IgD-negative memory B cell (primary cell): ENCODE data around the gene LONP1. TPM values are rescaled to one million over a fixed set of nuclear protein-coding genes. Genes with fewer than 3 reads are reported as not detected.
"Not testable (repeated sequence)": the region's sequence is repeated elsewhere in the genome, so short reads cannot be mapped to it uniquely, and the experiment has no call there.

Experiments
- H3K27ac Mint-ChIP-seq, 3 donors: one replicate each; pipeline ENCODE4 v1.8.0; 2020 to 2022; ENCODE audit warnings: mild to moderate bottlenecking in 3 of 3, mixed read lengths in 3 of 3, moderate library complexity in 1 of 3
- H3K27me3 Mint-ChIP-seq: one replicate; pipeline ENCODE4 v1.8.0; 2021; ENCODE audit warnings: mixed read lengths
- H3K36me3 Mint-ChIP-seq: one replicate; pipeline ENCODE4 v1.8.0; 2020; ENCODE audit warnings: mild to moderate bottlenecking, mixed read lengths
- H3K4me1 Mint-ChIP-seq, 3 donors: one replicate each; pipeline ENCODE4 v1.8.0; 2020 to 2022; ENCODE audit warnings: mixed read lengths in 3 of 3, mild to moderate bottlenecking in 1 of 3
- H3K4me3 Mint-ChIP-seq, 4 donors: one replicate each; pipeline ENCODE4 v1.8.0; 2020 to 2022; ENCODE audit warnings: mild to moderate bottlenecking in 4 of 4, mixed read lengths in 4 of 4, moderate library complexity in 3 of 4
- H3K9me3 Mint-ChIP-seq, 3 donors: one replicate each; pipeline ENCODE4 v1.8.0; 2020 to 2021; ENCODE audit warnings: mixed read lengths in 3 of 3, mild to moderate bottlenecking in 1 of 3
- polyA plus RNA-seq: library from polyadenylated mRNA; unstranded; fragments of 300-500 nt; fragmentation: Illumina TruSeq; gene quantifications from one replicate; pipeline ENCODE4 v1.2.3, GENCODE V29; 2021

The LONP1 gene, protein sequence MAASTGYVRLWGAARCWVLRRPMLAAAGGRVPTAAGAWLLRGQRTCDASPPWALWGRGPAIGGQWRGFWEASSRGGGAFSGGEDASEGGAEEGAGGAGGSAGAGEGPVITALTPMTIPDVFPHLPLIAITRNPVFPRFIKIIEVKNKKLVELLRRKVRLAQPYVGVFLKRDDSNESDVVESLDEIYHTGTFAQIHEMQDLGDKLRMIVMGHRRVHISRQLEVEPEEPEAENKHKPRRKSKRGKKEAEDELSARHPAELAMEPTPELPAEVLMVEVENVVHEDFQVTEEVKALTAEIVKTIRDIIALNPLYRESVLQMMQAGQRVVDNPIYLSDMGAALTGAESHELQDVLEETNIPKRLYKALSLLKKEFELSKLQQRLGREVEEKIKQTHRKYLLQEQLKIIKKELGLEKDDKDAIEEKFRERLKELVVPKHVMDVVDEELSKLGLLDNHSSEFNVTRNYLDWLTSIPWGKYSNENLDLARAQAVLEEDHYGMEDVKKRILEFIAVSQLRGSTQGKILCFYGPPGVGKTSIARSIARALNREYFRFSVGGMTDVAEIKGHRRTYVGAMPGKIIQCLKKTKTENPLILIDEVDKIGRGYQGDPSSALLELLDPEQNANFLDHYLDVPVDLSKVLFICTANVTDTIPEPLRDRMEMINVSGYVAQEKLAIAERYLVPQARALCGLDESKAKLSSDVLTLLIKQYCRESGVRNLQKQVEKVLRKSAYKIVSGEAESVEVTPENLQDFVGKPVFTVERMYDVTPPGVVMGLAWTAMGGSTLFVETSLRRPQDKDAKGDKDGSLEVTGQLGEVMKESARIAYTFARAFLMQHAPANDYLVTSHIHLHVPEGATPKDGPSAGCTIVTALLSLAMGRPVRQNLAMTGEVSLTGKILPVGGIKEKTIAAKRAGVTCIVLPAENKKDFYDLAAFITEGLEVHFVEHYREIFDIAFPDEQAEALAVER
- 38.5 TPM for polyA plus RNA-seq

- Mint-ChIP-seq H3K4me1 (peaks cover 13 to 17% (median 17%) of the 10 kb centered on the region in 3 donors), H3K27me3 (peaks cover 2% of the 10 kb centered on the region), H3K27ac (peak within 1 kb of the TSS; percentile 97 to 99 (median 98)), H3K4me3 (peak within 1 kb of the TSS; percentile 88 to 96 (median 96)), H3K9me3 (no peaks in the 10 kb centered on the region), H3K36me3 (no peaks in the 10 kb centered on the region)
Observed at GRCh38 chr19:5719961-5720790, at the start of gene LONP1, which contains the start of gene CATSPERD. TSS of gene LONP1 (minus strand) at chr19:5720146. CDS start at chr19:5720132, 14 bp downstream. TSS of gene CATSPERD (plus strand) at chr19:5720637. CDS start at chr19:5720738, 101 bp downstream.

GRCh38 chr19:5767949-5768348, 48.0 kb upstream of the LONP1 start:
- Mint-ChIP-seq H3K4me1 (peaks cover 0 to 2% (median 0%) of the 10 kb centered on the region in 3 donors), H3K36me3 (no peaks in the 10 kb centered on the region), H3K27ac (no peak overlapping the region), H3K4me3 (no peak overlapping the region), H3K9me3 (peaks cover 0 to 1% (median 0%) of the 10 kb centered on the region in 3 donors), H3K27me3 (no peaks in the 10 kb centered on the region)

- H3K27me3 Mint-ChIP-seq = peaks cover 4% of the 10 kb centered on the region
- no peak overlapping the region for H3K27ac Mint-ChIP-seq
- no peak overlapping the region for H3K4me3 Mint-ChIP-seq
- H3K4me1 Mint-ChIP-seq = peaks cover 0 to 2% (median 0%) of the 10 kb centered on the region in 3 donors
- peaks cover 0 to 3% (median 1%) of the 10 kb centered on the region in 3 donors for H3K9me3 Mint-ChIP-seq
- H3K36me3 Mint-ChIP-seq = no peaks in the 10 kb centered on the region
Observed at GRCh38 chr19:5765220-5765619, 45.3 kb upstream of the LONP1 start.

GRCh38 chr19:5762608-5763217, 42.8 kb upstream of the LONP1 start:
- Mint-ChIP-seq H3K36me3 (no peaks in the 10 kb centered on the region), H3K27me3 (peaks cover 7% of the 10 kb centered on the region), H3K27ac (no peak overlapping the region), H3K4me3 (no peak overlapping the region), H3K4me1 (no peaks in the 10 kb centered on the region), H3K9me3 (peaks cover 0 to 3% (median 1%) of the 10 kb centered on the region in 3 donors)

DNA sequence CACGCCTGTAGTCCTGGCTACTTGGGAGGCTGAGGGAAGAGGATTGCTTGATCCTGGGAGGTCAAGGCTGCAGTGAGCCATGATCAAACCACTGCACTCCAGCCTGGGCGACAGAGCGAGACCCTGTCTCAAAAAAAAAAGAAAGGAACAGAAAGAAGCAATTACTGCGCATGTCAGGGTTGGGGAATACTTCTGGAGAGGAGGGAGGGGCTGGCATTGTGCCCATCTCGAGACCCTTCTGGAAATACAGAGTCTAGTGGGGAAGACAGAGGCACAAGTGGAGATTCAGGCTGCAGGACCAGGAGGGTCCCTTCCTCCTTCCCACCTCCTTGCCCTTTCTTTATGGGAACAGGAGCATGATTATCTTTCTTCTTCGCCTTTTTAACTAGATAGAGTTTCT, 33.8 kb upstream of the LONP1 start:
- Mint-ChIP-seq H3K9me3 (no peaks in the 10 kb centered on the region), H3K4me3 (no peak overlapping the region), H3K4me1 (no peaks in the 10 kb centered on the region), H3K36me3 (no peaks in the 10 kb centered on the region), H3K27ac (peak overlapping the region in 1 of 3 donors; percentile 58), H3K27me3 (peaks cover 8% of the 10 kb centered on the region)

GRCh38 chr19:5751709-5752108, 31.8 kb upstream of the LONP1 start:
- H3K4me1 Mint-ChIP-seq = no peaks in the 10 kb centered on the region
- peaks cover 3% of the 10 kb centered on the region for H3K27me3 Mint-ChIP-seq
- H3K27ac Mint-ChIP-seq = no peak overlapping the region
- H3K9me3 Mint-ChIP-seq = no peaks in the 10 kb centered on the region
- H3K36me3 Mint-ChIP-seq = no peaks in the 10 kb centered on the region
- H3K4me3 Mint-ChIP-seq = no peak overlapping the region

- Mint-ChIP-seq H3K9me3 (no peaks in the 10 kb centered on the region), H3K27me3 (peaks cover 3% of the 10 kb centered on the region), H3K4me3 (no peak overlapping the region), H3K4me1 (no peaks in the 10 kb centered on the region), H3K36me3 (no peaks in the 10 kb centered on the region), H3K27ac (no peak overlapping the region)
Observed at GRCh38 chr19:5749505-5749904, 29.6 kb upstream of the LONP1 start.

DNA sequence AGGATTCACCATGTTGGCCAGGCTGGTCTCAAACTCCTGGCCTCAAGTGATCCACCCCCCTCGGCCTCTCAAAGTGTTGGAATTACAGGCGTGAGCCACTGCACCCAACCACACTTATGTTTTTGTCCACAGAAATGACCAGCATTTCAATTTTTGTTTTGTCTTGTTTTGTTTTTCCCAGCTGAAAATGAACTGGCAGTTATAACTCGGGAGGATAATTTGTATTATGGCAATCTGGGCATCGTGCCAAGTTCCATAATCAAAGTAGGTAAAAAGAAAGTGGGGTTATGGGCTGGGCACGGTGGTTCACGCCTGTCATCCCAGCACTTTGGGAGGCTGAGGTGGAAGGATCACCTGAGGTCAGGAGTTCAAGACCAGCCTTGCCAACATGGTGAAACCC, 29.0 kb upstream of the LONP1 start:
- not testable (repeated sequence) for H3K4me3 Mint-ChIP-seq, H3K27me3 Mint-ChIP-seq, H3K4me1 Mint-ChIP-seq, H3K9me3 Mint-ChIP-seq, H3K27ac Mint-ChIP-seq, H3K36me3 Mint-ChIP-seq

DNA sequence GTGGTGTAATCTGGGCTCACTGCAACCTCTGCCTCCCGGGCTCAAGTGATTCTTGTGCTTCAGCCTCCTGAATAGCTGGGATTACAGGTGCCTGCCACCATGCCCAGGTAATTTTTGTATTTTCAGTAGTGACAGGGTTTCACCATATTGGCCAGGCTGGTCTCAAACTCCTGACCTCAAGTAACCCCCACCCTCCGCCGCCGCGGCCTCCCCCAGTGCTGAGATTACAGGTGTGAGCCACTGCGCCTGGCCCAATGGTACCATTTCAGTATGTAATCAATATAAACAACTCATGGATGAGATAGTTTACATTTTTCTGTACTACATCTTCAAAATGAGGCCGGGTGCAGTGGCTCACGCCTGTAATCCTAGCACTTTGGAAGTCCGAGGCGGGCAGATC, 25.1 kb upstream of the LONP1 start:
- H3K36me3 Mint-ChIP-seq, H3K27ac Mint-ChIP-seq, H3K27me3 Mint-ChIP-seq, H3K4me1 Mint-ChIP-seq, H3K4me3 Mint-ChIP-seq, H3K9me3 Mint-ChIP-seq: not testable (repeated sequence)

DNA sequence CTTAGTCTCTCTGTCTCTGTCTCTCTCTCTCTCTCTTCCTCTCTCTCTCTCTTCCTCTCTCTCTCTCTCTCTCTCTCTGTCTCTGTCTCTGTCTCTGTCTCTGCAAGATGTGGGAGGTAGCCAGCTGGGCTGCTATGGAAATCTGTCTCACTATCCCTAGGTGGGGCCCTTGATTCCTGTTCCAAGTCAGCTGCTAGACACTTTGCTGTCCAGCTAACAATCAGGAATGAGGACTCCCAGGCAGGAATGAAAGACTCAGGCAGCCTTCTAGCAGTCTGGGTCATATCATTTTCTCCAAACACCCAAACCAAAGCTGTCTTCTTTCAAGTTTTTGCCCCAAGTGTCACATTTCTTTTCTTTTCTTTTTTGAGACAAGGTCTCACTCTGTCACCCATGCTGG, 23.7 kb upstream of the LONP1 start:
- Mint-ChIP-seq H3K27me3 (peaks cover 4% of the 10 kb centered on the region), H3K4me1 (no peaks in the 10 kb centered on the region), H3K27ac (peak overlapping the region in 1 of 3 donors; percentile 9), H3K36me3 (no peaks in the 10 kb centered on the region), H3K9me3 (peaks cover 2 to 4% (median 3%) of the 10 kb centered on the region in 3 donors), H3K4me3 (no peak overlapping the region)

DNA sequence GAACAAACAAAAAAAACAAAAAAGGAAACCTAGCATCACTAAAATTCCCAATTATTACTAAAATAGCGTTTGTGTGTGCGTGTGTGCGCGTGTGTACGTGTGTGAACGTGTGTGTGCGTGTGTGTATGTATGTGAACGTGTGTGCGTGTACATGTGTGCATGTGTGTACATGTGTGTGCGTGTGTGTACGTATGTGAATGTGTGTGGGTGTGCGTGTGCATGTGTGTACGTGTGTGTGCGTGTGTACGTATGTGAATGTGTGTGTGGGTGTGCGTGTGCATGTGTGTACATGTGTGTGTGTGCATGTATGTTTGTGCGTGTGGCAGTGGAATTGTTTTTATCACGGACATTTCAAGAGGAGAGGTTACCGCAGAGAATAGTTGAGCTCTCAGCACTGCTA, 22.1 kb upstream of the LONP1 start:
- Mint-ChIP-seq H3K27me3 (peaks cover 4% of the 10 kb centered on the region), H3K36me3 (no peaks in the 10 kb centered on the region), H3K4me3 (no peak overlapping the region), H3K27ac (no peak overlapping the region), H3K9me3 (peaks cover 2 to 4% (median 3%) of the 10 kb centered on the region in 3 donors), H3K4me1 (no peaks in the 10 kb centered on the region)

- Mint-ChIP-seq H3K9me3 (peaks cover 0 to 4% (median 3%) of the 10 kb centered on the region in 3 donors), H3K4me1 (no peaks in the 10 kb centered on the region), H3K4me3 (no peak overlapping the region), H3K27me3 (peaks cover 6% of the 10 kb centered on the region), H3K27ac (no peak overlapping the region), H3K36me3 (no peaks in the 10 kb centered on the region)
Observed at GRCh38 chr19:5738423-5738822, 18.5 kb upstream of the LONP1 start.

GRCh38 chr19:5733172-5733571, 13.2 kb upstream of the LONP1 start:
- H3K27ac Mint-ChIP-seq, H3K36me3 Mint-ChIP-seq, H3K4me1 Mint-ChIP-seq, H3K27me3 Mint-ChIP-seq, H3K4me3 Mint-ChIP-seq, H3K9me3 Mint-ChIP-seq: not testable (repeated sequence)

GRCh38 chr19:5727453-5728050, 7.6 kb upstream of the LONP1 start:
- H3K9me3 Mint-ChIP-seq = no peaks in the 10 kb centered on the region

More at GRCh38 chr19:5727453-5728050, 7.6 kb upstream of the LONP1 start:
- Mint-ChIP-seq H3K4me3 (peak overlapping the region in 1 of 4 donors; percentile 76), H3K27me3 (peaks cover 3% of the 10 kb centered on the region), H3K36me3 (no peaks in the 10 kb centered on the region), H3K27ac (no peak overlapping the region), H3K4me1 (no peaks in the 10 kb centered on the region)
